OCI-LY3 (cell line): ENCODE results near the gene SERPIND1.

ENCODE experiments used
- H2AFZ ChIP-seq: fragments of 200-600, 300-600 bp; shearing (Covaris generic); 2 replicates; pipeline ENCODE4 v1.6.0; 2014; ENCODE audit warnings: antibody characterized with exemption, low read depth, low read length
- H3K27ac ChIP-seq: fragments of 200-600, 300-600 bp; sonication (generic); 2 replicates; pipeline ENCODE4 v1.5.1; 2014; ENCODE audit warnings: mild to moderate bottlenecking, low read length, moderate library complexity, mixed read lengths
- H3K27me3 ChIP-seq: fragments of 200-600, 300-600 bp; sonication (generic); 2 replicates; pipeline ENCODE4 v1.6.1; 2014; ENCODE audit warnings: low read depth, low read length, mixed read lengths
- H3K36me3 ChIP-seq: fragments of 200-600, 300-600 bp; sonication (generic); replicated peaks from 2 replicates; pipeline ENCODE3; 2014; ENCODE audit warnings: low read depth, low read length, mixed read lengths
- H3K4me1 ChIP-seq: fragments of 300-600, 200-600 bp; sonication (generic); 2 replicates; pipeline ENCODE4 v1.6.1; 2014; ENCODE audit warnings: low read length, mixed read lengths
- H3K4me2 ChIP-seq: fragments of 200-600, 300-600 bp; sonication (generic); 2 replicates; pipeline ENCODE4 v1.6.1; 2014; ENCODE audit warnings: low read length, mixed read lengths
- H3K4me3 ChIP-seq: fragments of 300-600, 200-600 bp; sonication (generic); 2 replicates; pipeline ENCODE4 v1.5.1; 2014; ENCODE audit warnings: antibody characterized with exemption, mild to moderate bottlenecking, low read length, moderate library complexity
- H3K79me2 ChIP-seq: fragments of 300-600, 200-600 bp; shearing (Covaris generic); 2 replicates; pipeline ENCODE4 v1.6.1; 2014; ENCODE audit warnings: mild to moderate bottlenecking, low read length, mixed read lengths
- H3K9ac ChIP-seq: fragments of 300-600, 200-600 bp; shearing (Covaris generic); 2 replicates; pipeline ENCODE4 v1.6.0; 2014; ENCODE audit warnings: mild to moderate bottlenecking, low read length, moderate library complexity
- H3K9me3 ChIP-seq: fragments of 200-600, 300-600 bp; shearing (Covaris generic); 2 replicates; pipeline ENCODE4 v1.6.1; 2014; ENCODE audit warnings: low read length, mixed read lengths; ENCODE audit not compliant: insufficient read depth
- H4K20me1 ChIP-seq: fragments of 200-600, 300-600 bp; sonication (generic); 2 replicates; pipeline ENCODE4 v1.6.1; 2016; ENCODE audit warnings: low read length, mixed read lengths; ENCODE audit not compliant: insufficient read depth
- CTCF ChIP-seq: fragments of 200-600, 300-600 bp; sonication (generic); IDR thresholded peaks from 2 replicates; pipeline ENCODE4 v1.5.1; 2014; ENCODE audit warnings: antibody characterized with exemption, low read length, low read depth
- EZH2phosphoT487 ChIP-seq: fragments of 200-600 bp; shearing (Covaris generic); IDR thresholded peaks from 2 replicates; pipeline ENCODE4 v1.6.1; 2018; ENCODE audit warnings: antibody characterized with exemption, mixed run types, low read depth

The SERPIND1 gene

GRCh38 chr22:20814221-20814808 lies 40.4 kb downstream of the SERPIND1 start:
- Histone ChIP-seq H3K4me2 (no peak overlapping the region), H3K27me3 (no peaks in the 10 kb centered on the region), H3K36me3 (peaks cover 42% of the 10 kb centered on the region), H3K79me2 (no peaks in the 10 kb centered on the region), H3K9ac (no peak overlapping the region), H3K27ac (no peak overlapping the region), H2AFZ (no peak overlapping the region), H3K4me3 (no peak overlapping the region), H3K4me1 (no peaks in the 10 kb centered on the region), H3K9me3 (no peaks in the 10 kb centered on the region), H4K20me1 (no peaks in the 10 kb centered on the region)
- no peak for TF ChIP-seq EZH2phosphoT487
- no peak for TF ChIP-seq CTCF

GRCh38 chr22:20815477-20816050 lies 41.7 kb downstream of the SERPIND1 start:
- H3K27ac ChIP-seq: no peak overlapping the region
- no peak overlapping the region for H2AFZ ChIP-seq
- TF ChIP-seq CTCF: no peak
- no peak for TF ChIP-seq EZH2phosphoT487
- no peaks in the 10 kb centered on the region for H3K9me3 ChIP-seq
- H3K79me2 ChIP-seq: no peaks in the 10 kb centered on the region
- H3K4me3 ChIP-seq: no peak overlapping the region
- H3K4me1 ChIP-seq: no peaks in the 10 kb centered on the region
- peaks cover 43% of the 10 kb centered on the region for H3K36me3 ChIP-seq
- no peaks in the 10 kb centered on the region for H3K27me3 ChIP-seq
- no peak overlapping the region for H3K9ac ChIP-seq
- no peaks in the 10 kb centered on the region for H4K20me1 ChIP-seq
- H3K4me2 ChIP-seq: no peak overlapping the region

GRCh38 chr22:20816559-20816958 lies 42.6 kb downstream of the SERPIND1 start:
- Histone ChIP-seq H3K9me3 (no peaks in the 10 kb centered on the region), H3K4me2 (no peak overlapping the region), H3K27me3 (no peaks in the 10 kb centered on the region), H3K4me1 (no peaks in the 10 kb centered on the region), H3K36me3 (peaks cover 38% of the 10 kb centered on the region), H3K79me2 (no peaks in the 10 kb centered on the region), H4K20me1 (no peaks in the 10 kb centered on the region), H3K4me3 (no peak overlapping the region), H3K27ac (no peak overlapping the region), H3K9ac (no peak overlapping the region), H2AFZ (no peak overlapping the region)
- TF ChIP-seq CTCF: no peak
- no peak for TF ChIP-seq EZH2phosphoT487

GRCh38 chr22:20818471-20818870 lies 44.6 kb downstream of the SERPIND1 start:
- Histone ChIP-seq H3K4me2 (no peak overlapping the region), H3K9me3 (no peaks in the 10 kb centered on the region), H3K36me3 (peaks cover 34% of the 10 kb centered on the region), H2AFZ (no peak overlapping the region), H3K27ac (no peak overlapping the region), H3K9ac (no peak overlapping the region), H3K4me1 (no peaks in the 10 kb centered on the region), H3K27me3 (no peaks in the 10 kb centered on the region), H3K79me2 (no peaks in the 10 kb centered on the region), H3K4me3 (no peak overlapping the region), H4K20me1 (no peaks in the 10 kb centered on the region)
- TF ChIP-seq CTCF (no peak), EZH2phosphoT487 (no peak)
